HG02973 (cell line): ENCODE results near the gene CACNA1C.

ENCODE experiments used
- ATAC-seq: cut with Tn5 transposase; IDR thresholded peaks from one replicate; pipeline ENCODE4 v1.9.1; 2021; ENCODE audit warnings: moderate library complexity; ENCODE audit not compliant: unreplicated experiment

CACNA1C gene

GRCh38 chr12:2688381-2688931, 635.7 kb downstream of the CACNA1C start:
- ATAC-seq: no peak

DNA sequence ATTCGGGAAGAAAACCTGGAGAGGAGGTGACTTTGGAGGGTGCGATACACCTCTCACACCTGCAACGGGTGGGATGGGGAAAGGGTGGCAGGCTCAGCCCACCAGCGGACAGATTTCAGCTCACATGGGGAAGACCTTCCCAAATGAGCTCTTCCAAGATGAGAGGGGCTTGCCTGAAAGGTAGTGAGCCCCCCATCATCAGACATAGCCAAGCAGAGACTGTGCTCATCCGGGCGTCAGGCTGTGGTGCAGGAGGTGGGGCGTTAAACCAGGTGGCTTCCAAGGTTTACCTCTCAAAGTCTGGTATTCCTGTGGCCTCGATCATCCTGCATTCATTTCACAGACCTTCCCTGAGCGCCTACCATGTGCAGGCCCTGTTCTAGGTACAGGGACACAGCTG, 636.6 kb downstream of the CACNA1C start:
- no peak for ATAC-seq

- ATAC-seq: no peak
These were observed 637.1 kb downstream of the CACNA1C start for GRCh38 chr12:2689879-2690278.

DNA sequence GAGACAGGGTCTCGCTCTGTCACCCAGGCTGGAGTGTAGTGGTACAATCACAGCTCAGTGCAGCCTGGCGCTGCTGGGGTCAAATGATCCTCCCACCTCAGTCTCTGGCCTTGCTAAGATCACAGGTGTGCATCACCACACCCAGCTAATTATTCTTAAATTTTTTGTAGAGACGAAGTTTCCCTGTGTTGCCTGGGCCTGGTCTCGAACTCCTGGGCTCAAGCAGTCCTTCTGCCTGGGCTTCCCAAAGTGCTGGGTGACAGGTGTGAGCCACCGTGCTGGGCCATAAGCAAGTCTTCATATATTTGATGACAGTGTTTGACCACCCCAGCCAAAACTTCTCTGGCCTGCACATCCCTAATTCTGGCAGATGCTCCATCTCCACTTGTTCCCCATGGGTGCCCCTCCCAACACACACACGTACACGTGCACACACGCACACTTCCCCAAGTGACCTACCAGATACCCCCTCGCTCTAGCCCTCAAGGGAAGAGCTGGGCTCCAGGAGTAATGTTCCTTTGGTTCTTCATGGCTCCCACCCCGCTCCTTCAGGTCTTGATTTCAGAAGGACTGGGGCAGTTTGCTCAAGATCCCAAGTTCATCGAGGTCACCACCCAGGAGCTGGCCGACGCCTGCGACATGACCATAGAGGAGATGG, 637.7 kb downstream of the CACNA1C start:
- no peak for ATAC-seq

GRCh38 chr12:2691006-2691344, 638.2 kb downstream of the CACNA1C start:
- ATAC-seq: no peak

GRCh38 chr12:2691345-2692071, 638.7 kb downstream of the CACNA1C start:
- ATAC-seq: no peak

- ATAC-seq: no peak
These were observed 639.3 kb downstream of the CACNA1C start for GRCh38 chr12:2692080-2692479.

DNA sequence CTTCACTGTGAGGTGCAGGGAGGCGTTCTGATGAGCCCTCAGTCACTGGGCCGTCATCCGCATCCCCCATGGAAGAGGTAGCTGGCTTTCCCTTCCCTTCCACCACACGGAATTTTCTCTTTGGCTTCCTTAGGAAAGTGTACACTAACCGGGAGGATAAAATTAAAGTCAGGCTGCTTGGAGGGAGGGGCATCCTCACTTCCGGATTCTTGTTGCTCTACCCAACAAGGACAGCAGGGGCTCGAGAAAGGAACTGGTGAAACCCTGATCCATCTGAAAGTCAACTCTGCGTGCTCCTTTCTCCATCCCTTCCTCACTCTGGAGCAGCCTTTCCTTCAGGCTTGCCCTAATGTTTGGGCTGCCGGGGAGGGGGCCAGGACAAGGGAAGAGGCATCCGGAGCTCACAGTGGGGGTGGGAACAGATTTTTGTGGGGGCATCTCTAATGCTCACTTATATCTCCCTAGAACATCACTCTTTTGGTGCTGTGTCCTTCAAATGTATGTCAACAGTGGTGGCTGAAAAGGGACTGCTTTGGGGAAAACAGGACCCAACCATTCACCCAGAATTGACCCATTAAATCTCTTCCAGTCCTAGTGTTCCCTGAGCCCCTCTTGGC, 640.6 kb downstream of the CACNA1C start:
- ATAC-seq: no peak

- no peak for ATAC-seq
These were observed 641.3 kb downstream of the CACNA1C start for GRCh38 chr12:2693980-2694610.

- ATAC-seq: no peak
These were observed 643.3 kb downstream of the CACNA1C start for GRCh38 chr12:2696136-2696535.

DNA sequence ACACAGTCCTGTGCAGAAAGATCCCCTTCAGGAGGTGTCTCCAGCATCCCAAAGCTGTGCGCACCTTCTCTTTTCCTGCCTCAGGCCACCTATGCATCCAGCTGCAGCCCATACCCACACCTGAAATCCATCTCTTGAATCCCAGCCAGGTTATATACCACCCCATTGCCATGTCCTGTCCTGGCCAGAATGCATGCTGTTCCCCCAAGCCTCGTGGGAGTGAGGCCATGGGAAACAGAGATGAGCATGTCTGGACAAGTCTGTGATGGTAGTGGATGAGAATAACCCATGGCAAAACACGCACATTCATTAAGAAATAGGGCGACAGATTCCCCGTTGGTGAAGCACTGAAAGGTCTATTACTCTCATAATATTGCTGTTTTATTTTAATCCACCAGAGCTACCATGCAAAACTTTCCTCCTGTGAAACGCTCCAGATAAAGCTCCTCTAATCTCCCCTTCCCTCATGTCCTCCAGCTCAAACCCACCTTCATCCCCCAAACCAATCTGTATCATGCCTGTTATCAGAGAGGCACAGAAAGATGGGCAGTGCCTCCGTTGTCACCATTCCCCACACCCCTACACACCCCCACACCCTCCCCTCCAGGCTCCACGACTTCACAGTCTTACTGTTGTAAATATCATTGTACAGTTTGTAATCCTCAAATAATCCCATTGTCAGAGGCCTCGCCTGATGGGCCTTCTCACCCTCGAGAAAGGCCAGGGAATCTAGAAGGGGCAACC, 644.4 kb downstream of the CACNA1C start:
- ATAC-seq: no peak

GRCh38 chr12:2698566-2698965, 645.8 kb downstream of the CACNA1C start:
- ATAC-seq: no peak

GRCh38 chr12:2710701-2711100, 657.9 kb downstream of the CACNA1C start:
- no peak for ATAC-seq

DNA sequence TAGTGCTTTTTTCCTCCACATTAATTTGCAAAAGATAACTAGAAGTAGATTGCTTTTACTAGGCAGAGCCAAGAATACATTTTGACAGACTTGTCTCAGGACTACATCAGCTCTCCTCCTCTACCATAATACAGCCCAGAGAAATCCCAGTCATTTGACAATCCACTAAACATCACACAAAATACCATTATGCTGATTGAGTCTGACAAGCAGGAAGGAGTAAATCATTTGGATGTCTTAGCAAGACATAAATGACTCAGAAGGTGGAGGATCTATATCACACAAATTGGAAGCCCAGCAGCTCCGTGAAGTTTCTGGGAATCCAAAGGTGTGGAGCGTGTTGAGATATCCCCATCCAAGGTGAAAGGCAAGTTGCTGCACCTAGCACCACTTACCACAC, 666.6 kb downstream of the CACNA1C start:
- ATAC-seq: no peak

DNA sequence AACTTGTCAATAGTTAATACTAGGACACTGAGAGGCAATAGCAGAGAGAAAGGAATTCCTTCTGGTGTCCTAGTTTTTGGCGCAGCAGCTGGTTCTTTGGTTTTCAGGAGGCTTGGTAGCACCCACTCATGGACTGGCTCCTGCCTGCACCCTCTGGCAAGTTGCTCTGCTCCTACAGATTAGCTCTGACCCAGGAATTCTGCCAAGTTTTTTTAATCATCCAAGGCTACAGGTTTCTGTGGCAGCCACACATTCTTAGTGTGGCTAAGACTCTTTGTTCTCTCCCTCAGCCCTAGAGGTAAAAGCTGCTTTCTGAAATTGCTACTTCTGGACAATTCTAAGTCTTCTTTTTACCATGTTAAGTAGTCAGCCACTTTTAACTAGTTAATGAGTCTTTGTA, 670.0 kb downstream of the CACNA1C start:
- no peak for ATAC-seq

DNA sequence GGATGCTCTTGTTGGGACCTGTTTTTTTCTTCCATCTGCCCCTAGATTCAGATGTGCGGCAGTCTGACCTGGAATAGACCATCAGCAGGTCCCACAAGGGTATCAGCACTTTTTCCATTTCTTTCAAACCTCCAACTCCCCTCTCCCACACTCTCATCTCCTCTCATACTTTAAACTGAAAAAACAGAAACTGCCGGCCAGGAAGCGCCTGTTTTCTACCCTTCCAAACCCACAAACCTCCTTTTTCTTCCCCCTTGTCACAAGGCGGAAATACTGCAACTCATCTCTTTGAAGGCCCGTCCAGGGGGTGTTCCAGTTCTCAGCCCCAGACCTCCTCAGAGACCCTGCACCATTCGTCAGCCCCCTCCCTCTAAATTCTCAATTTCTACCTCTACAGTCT, 679.5 kb downstream of the CACNA1C start:
- ATAC-seq: no peak

DNA sequence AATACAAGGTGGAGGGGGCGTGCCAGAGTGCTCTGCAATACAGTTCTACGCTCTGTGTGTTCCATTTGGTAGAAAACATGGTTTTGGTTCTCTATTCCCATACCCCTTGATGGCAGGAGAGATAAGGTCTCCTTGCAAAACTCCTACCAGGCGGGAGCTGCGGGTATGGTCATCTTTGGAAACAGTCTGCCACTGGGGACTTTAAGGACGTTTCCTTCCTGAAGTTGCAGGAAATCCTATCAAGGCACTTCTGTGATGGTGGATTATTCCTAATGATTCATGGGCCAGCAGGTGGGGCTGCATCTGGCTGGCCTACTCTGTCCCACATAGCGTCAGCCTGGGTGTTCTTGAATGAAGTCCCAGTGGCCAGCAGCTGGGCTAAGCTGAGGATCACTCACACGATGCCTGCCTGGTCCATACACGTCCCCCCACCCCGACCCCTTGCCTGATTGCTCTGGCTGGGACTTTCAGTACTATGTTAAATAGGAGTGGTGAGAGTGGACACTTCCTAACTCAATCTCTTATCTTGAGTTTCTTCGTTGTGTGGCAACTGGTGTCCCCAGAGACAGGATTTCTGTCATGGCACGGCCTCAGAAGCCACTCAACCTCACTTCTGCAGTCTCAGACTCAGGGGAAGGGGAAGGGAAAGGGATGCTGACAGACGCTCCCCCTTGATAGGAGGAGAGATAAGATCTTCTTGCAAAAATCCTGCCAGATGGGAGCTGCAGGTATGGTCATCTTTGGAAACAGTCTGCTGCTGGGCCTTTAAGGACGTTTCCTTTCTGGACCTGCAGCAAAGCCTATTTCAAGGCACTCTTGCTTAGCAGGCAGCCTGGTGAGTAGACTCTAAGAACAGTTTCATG, 680.9 kb downstream of the CACNA1C start:
- no peak for ATAC-seq

DNA sequence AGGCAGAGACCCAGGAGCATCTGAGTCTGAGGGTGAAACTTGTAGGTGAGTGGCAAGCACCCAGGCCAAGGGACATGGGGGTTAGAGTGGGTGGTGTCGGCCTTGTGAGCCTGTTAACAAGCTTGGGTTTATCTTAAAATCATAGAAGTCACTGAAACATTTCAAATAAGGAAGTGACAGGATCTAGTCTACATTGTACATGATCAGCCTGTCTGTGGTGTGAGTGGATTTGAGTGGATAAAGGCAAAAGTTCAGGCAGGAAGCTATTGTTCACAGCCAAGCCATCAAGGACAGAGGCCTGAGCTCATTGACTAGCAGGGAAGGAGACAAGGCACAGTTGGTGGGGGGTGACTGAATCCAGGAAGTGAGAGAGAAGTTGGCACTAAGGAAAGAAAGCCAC, 682.6 kb downstream of the CACNA1C start:
- ATAC-seq: no peak

DNA sequence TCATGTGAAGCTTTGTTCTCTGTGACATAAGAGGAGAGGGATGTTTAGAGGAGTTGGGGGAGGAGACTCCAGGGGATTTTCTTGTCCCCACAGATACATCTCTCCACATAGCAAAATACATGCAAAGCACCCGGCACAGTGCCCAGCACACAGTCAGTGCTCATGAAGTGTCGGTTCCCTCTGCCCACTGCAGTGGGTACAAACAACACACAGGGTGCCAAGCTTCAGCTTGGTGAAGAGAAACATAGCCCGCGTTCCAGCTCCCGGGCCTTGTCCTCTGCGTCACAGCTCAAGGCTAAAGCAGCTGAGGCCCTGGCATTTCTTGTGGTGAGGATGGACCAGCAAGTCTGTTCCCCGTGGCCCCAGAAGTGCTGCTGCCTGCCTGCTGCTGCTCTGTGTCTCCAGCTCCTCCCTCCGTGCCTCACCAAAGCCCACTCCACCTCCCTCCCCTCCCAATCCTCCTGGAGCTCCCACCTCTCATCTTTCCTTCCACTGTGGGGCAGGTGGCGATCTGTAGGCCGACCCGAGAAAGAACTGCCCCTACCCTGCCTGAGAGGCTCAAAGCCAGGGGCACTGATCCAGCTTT, 685.0 kb downstream of the CACNA1C start:
- ATAC-seq: no peak

- ATAC-seq: no peak
These were observed 686.3 kb downstream of the CACNA1C start for GRCh38 chr12:2739069-2739468.
